K562 (cell line): Measurements from ENCODE around the gene RPUSD1. TPM values are rescaled to one million over a fixed set of nuclear protein-coding genes. Genes with fewer than 3 reads are reported as not detected.

Experiments used
- ATAC-seq: fragments of 200-7000 bp; cut with Tn5 transposase; 3 replicates; pipeline ENCODE4 v1.9.1; 2020; ENCODE audit warnings: moderate library complexity
- BruUV-seq: library from RNA; stranded (reverse); fragments of 400-500 nt; replicated peaks from 2 replicates; lab custom pipeline; 2021; lab: Mats Ljungman, UMichigan
- CTCF ChIA-PET: fragments of 300-600 bp; formaldehyde crosslinking; extraction: SDS; loops from one replicate; lab custom pipeline; 2021; ENCODE audit warnings: low intra/inter-chr PET ratio; lab: Yijun Ruan, JAX
- POLR2A ChIA-PET: fragments of 300-600, 350-650 bp; sonication (Branson Sonifier 250); formaldehyde crosslinking; extraction: SDS; loops from one replicate; lab custom pipeline; 2021; ENCODE audit warnings: antibody characterized with exemption, inconsistent platforms; lab: Yijun Ruan, JAX
- DNase-seq, 4 experiments: peaks; one replicate each; pipeline versions ENCODE4 v3.0.0 to v3.0.0-alpha.2; 2011 to 2018; ENCODE audit warnings: low spot score in 3 of 4, mixed read lengths in 3 of 4; ENCODE audit errors: extremely low read depth in 1 of 4
- FAIRE-seq: peaks from 2 replicates; lab custom pipeline; 2011; peaks lifted over from hg19 to GRCh38; lab: Jason Lieb, UNC
- H2AFZ ChIP-seq: 2 replicates; pipeline ENCODE4 v1.6.0; 2011; ENCODE audit warnings: low read depth, low read length, control low read depth, inconsistent platforms
- H3K27ac ChIP-seq: fragments of 200-600 bp; 3 replicates; pipeline ENCODE4 v1.8.0; 2011; ENCODE audit warnings: low read depth, mild to moderate bottlenecking, control low read depth, inconsistent platforms, low read length, moderate library complexity, mixed read lengths; ENCODE audit errors: extremely low read depth
- H3K27me3 ChIP-seq, 2 experiments: fragments of 300-600 bp in 1 of 2; 2 replicates in 1 of 2; 3 replicates in 1 of 2; pipeline versions ENCODE4 v1.6.0 to v1.8.0; 2011; ENCODE audit warnings: inconsistent platforms in 2 of 2, low read length in 2 of 2, mild to moderate bottlenecking in 1 of 2, mixed read lengths in 1 of 2, moderate library complexity in 1 of 2; ENCODE audit not compliant: control insufficient read depth in 2 of 2, insufficient read depth in 2 of 2
- H3K36me3 ChIP-seq: fragments of 300-600 bp; 3 replicates; pipeline ENCODE4 v1.8.0; 2011; ENCODE audit warnings: mild to moderate bottlenecking, low read length, inconsistent platforms; ENCODE audit not compliant: control insufficient read depth, insufficient read depth
- H3K4me1 ChIP-seq, 2 experiments: fragments of 200-600 bp in 1 of 2; replicated peaks in 1 of 2; 2 replicates in 1 of 2; 3 replicates in 1 of 2; pipeline versions ENCODE4 v1.5.1 to v1.8.0; 2011; ENCODE audit warnings: inconsistent platforms in 2 of 2, low read length in 2 of 2, mild to moderate bottlenecking in 1 of 2, mixed read lengths in 1 of 2, moderate library complexity in 1 of 2; ENCODE audit not compliant: control insufficient read depth in 2 of 2, insufficient read depth in 2 of 2
- H3K4me2 ChIP-seq: 2 replicates; pipeline ENCODE4 v1.6.1; 2011; ENCODE audit warnings: low read length, control low read depth, inconsistent platforms, mixed read lengths; ENCODE audit not compliant: insufficient read depth
- H3K4me3 ChIP-seq: fragments of 200-600 bp; sonication (generic), shearing (Covaris generic); 2 replicates; pipeline ENCODE4 v1.5.1; 2016; ENCODE audit warnings: control low read depth, inconsistent platforms
- H3K79me2 ChIP-seq: fragments of 200-600 bp; 3 replicates; pipeline ENCODE4 v1.8.0; 2011; ENCODE audit warnings: low read length, inconsistent platforms; ENCODE audit not compliant: control insufficient read depth, insufficient read depth
- H3K9ac ChIP-seq, 2 experiments: 2 replicates each; pipeline versions ENCODE4 v1.6.0 to v1.6.1; 2011; ENCODE audit warnings: low read depth in 2 of 2, low read length in 2 of 2, control low read depth in 1 of 2, inconsistent platforms in 1 of 2, mild to moderate bottlenecking in 1 of 2, mixed read lengths in 1 of 2; ENCODE audit not compliant: insufficient read depth in 1 of 2
- H3K9me1 ChIP-seq: one replicate; pipeline ENCODE4 v1.6.0; 2011; ENCODE audit warnings: inconsistent platforms, mild to moderate bottlenecking, low read length, moderate library complexity; ENCODE audit not compliant: control insufficient read depth, insufficient read depth
- H3K9me3 ChIP-seq: replicated peaks from 2 replicates; pipeline ENCODE4 v1.5.1; 2011; ENCODE audit warnings: low read depth, low read length, inconsistent platforms; ENCODE audit not compliant: control insufficient read depth, insufficient read depth
- H4K20me1 ChIP-seq: replicated peaks from 2 replicates; pipeline ENCODE4 v1.6.1; 2011; ENCODE audit warnings: low read length, inconsistent platforms, mixed read lengths; ENCODE audit not compliant: control insufficient read depth, insufficient read depth
- WGBS: fragments of 100-300 bp; shearing (Covaris generic); methylation state at CpG from one replicate; pipeline ENCODE4 v1.1.6; 2016; ENCODE audit warnings: low coverage, mixed read lengths; ENCODE audit not compliant: insufficient coverage; ENCODE audit errors: missing lambda C conversion rate; 5-methylcytosine and 5-hydroxymethylcytosine counted together
- in situ Hi-C: fragments of 300-500 bp; cut with MboI; formaldehyde crosslinking; loops from 4 replicates; pipeline ENCODE4 v1.15.0; 2018; ENCODE audit warnings: inconsistent platforms, mixed read lengths
- intact Hi-C: fragments of 100-400 bp; cut with micrococcal nuclease; formaldehyde crosslinking; loops from 2 replicates; pipeline ENCODE4 v1.14.2; 2022
- polyA plus RNA-seq, 8 experiments: library from polyadenylated mRNA; depleted of rRNA in 4 of 8; stranded (reverse) in 5 of 8; unstranded in 3 of 8; fragments of >200 nt; fragmentation: Nextera tagmentation in 2 of 8; fragmentation: Illumina TruSeq in 1 of 8; extraction: Ambion mirVana in 2 of 8; extraction: Trizol in 1 of 8; gene quantifications; 2 replicates each; pipeline versions ENCODE4 v1.2.1 to v1.2.3, GENCODE V29; 2011 to 2014; ENCODE audit warnings: inconsistent platforms in 1 of 8, missing spikeins in 1 of 8
- total RNA-seq, 7 experiments: library from RNA; depleted of rRNA in 6 of 7; stranded (reverse); fragments of >200 nt in 6 of 7; fragmentation: Illumina TruSeq in 2 of 7; extraction: Trizol in 2 of 7; gene quantifications; 2 replicates each; pipeline versions ENCODE4 v1.2.1 to v1.2.3, GENCODE V29; 2011 to 2021; ENCODE audit warnings: low replicate concordance in 1 of 7
- TF ChIP-seq, protein P1 (sequence below), 2 experiments: fragments of 450-650 bp; IDR thresholded peaks; 2 replicates each; pipeline ENCODE4 v1.6.1; 2018; ENCODE audit warnings: mild to moderate bottlenecking in 2 of 2, low read depth in 1 of 2; ENCODE audit not compliant: partially characterized antibody in 2 of 2
- TF ChIP-seq, protein P2 (sequence below): fragments of 250-450 bp; sonication (Bioruptor Pico); IDR thresholded peaks from 2 replicates; pipeline ENCODE4 v1.8.0; 2022; ENCODE audit warnings: moderate library complexity, mild to moderate bottlenecking, inconsistent platforms

Gene RPUSD1
- total and polyA plus RNA-seq, 9 of the 15 experiments (the other 6 are each of a cell fraction or from before 2014, with no cell fraction given) = 0.45 to 56.6 (median 12.0) TPM

DNA sequence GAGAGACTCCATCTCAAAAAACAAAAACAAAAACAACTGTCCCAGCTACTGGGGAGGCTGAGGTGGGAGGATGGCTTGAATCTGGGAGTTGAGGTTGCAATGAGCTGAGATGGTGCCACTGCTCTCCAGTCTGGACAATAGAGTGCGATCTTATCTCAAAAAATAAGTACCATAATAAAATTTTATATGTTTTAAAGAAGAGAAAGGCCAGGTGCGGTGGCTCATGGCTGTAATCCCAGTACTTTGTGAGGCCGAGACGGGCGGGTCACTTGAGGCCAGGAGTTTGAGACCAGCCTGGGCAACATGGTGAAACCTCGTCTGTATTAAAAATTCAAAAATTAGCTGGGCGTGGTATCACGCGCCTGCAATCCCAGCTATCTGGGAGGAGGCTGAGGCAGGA is 11.4 kb downstream of the RPUSD1 start:
- no TSS peak for BruUV-seq
- WGBS = 64% methylated on average over 9 of the region's 9 CpGs
- ChIA-PET POLR2A (interaction anchor here (0.7 to 1.1 kb wide), 2 partner anchors 9 to 247 kb away, joined by 3 read pairs; no protein-coding TSS in a partner anchor), CTCF (no interaction called here)
- Histone ChIP-seq H4K20me1 (0 out of 2 replicates have a peak, but pooled peaks cover 4% of the 10 kb centered on the region), H3K79me2 (no peaks in the 10 kb centered on the region), H3K4me3 (no peak overlapping the region), H3K27ac (no peak overlapping the region), H3K9me1 (peaks cover 2% of the 10 kb centered on the region), H3K4me1 (peaks cover 0 to 68% of the 10 kb centered on the region in 2 experiments; a peak in 3 of 5 replicates), H3K9me3 (no peaks in the 10 kb centered on the region), H3K36me3 (no peaks in the 10 kb centered on the region), H3K27me3 (peaks cover 0 to 11% of the 10 kb centered on the region in 2 experiments; a peak in 2 of 5 replicates), H3K4me2 (no peak overlapping the region), H2AFZ (no peak overlapping the region), H3K9ac (no peak overlapping the region)
- FAIRE-seq = no peak
- intact Hi-C loops (no loop called here), in situ Hi-C loops (no loop called here)
- no peak for DNase-seq
- TF ChIP-seq, protein P1, sequence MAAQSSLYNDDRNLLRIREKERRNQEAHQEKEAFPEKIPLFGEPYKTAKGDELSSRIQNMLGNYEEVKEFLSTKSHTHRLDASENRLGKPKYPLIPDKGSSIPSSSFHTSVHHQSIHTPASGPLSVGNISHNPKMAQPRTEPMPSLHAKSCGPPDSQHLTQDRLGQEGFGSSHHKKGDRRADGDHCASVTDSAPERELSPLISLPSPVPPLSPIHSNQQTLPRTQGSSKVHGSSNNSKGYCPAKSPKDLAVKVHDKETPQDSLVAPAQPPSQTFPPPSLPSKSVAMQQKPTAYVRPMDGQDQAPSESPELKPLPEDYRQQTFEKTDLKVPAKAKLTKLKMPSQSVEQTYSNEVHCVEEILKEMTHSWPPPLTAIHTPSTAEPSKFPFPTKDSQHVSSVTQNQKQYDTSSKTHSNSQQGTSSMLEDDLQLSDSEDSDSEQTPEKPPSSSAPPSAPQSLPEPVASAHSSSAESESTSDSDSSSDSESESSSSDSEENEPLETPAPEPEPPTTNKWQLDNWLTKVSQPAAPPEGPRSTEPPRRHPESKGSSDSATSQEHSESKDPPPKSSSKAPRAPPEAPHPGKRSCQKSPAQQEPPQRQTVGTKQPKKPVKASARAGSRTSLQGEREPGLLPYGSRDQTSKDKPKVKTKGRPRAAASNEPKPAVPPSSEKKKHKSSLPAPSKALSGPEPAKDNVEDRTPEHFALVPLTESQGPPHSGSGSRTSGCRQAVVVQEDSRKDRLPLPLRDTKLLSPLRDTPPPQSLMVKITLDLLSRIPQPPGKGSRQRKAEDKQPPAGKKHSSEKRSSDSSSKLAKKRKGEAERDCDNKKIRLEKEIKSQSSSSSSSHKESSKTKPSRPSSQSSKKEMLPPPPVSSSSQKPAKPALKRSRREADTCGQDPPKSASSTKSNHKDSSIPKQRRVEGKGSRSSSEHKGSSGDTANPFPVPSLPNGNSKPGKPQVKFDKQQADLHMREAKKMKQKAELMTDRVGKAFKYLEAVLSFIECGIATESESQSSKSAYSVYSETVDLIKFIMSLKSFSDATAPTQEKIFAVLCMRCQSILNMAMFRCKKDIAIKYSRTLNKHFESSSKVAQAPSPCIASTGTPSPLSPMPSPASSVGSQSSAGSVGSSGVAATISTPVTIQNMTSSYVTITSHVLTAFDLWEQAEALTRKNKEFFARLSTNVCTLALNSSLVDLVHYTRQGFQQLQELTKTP (IDR thresholded peaks at IDR 0.05; ENCODE audit: low read depth in 1 of 2, partially characterized antibody in 2 of 2) = no peak
- TF ChIP-seq, protein P2, sequence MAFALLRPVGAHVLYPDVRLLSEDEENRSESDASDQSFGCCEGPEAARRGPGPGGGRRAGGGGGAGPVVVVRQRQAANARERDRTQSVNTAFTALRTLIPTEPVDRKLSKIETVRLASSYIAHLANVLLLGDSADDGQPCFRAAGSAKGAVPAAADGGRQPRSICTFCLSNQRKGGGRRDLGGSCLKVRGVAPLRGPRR (CRISPR knock-in tag) = no peak
- ATAC-seq = no peak
